Stimulated activated CD4-positive, alpha-beta T cell treated with anti-CD3 and anti-CD28 coated beads, Interleukin-2, amount 100 ng/mL, for 4 hours (primary cell): Measurements from ENCODE around the gene ERI3.

Source experiments
- DNase-seq: peaks from one replicate; pipeline ENCODE4 v3.0.0-alpha.2; 2020; ENCODE audit warnings: low read depth

ERI3 gene

DNA sequence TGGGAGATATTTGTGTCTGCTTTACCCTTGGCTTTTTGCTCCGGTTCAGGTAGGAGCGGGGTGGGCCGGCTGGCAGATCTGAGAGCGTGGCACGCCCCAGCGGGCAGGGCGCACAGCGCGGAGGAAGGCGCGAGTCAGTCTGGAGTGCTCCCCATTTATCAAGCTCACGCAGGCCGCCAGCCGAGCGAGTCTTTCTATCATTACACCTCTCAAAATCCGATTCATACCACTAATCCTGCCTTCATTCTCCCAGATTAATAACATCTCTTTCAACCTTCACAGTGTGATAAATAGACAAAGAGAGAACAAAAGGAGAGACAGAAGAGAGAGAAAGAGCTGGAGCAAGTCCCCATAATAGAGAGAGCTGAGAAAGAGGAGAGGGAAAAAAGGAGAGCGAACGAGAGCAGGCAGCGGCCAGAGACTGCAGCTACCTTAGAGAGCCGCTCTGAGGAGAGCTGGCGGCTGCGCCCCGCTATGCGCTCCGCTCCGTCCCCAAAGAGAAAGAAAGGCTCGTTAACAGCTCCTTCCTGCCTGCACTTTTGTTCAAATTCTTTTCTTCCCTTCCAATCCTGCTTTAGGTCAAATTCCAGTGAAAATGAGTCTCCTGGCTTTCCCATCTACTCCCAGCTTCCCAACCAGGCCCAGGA, 93.8 kb downstream of the ERI3 start:
- DNase-seq: no peak

DNA sequence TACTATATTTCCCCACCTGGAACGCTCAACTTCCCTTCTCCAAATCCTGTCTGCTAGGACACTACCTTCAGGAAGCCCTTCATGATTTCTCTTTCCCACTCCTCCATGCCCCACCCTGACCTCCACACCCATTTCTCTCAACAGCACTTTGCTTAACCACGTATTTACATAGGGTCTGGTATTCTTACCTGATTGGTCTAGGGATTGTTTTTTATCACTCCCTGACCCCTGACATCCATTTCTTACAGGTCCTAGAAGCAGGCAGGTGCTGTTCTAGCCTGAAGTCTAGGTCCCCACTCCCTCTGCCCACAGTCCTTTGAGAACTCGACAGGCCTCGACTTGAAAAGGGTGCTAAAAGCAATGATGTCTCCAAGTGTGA, 94.3 kb downstream of the ERI3 start:
- DNase-seq: no peak

DNA sequence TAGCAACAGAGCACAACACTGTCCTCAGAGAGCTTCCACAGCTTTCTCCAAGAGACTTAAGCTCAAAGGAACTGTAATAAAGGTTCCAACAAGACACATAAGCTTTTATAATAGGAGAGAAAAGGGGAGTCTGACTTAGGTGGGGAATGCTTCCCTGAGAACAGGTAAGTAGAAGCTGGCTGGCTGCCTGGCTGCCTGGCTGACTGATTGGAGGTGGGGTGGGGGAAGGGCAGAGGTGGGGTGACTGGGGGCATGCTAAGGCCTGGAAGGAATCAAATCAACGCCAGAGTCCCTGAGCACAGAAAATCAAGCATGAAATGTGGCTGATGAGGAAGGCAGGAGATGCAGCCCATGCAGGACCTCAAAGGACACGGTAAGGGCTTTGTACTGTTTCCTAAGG, 96.0 kb downstream of the ERI3 start:
- DNase-seq: no peak

DNA sequence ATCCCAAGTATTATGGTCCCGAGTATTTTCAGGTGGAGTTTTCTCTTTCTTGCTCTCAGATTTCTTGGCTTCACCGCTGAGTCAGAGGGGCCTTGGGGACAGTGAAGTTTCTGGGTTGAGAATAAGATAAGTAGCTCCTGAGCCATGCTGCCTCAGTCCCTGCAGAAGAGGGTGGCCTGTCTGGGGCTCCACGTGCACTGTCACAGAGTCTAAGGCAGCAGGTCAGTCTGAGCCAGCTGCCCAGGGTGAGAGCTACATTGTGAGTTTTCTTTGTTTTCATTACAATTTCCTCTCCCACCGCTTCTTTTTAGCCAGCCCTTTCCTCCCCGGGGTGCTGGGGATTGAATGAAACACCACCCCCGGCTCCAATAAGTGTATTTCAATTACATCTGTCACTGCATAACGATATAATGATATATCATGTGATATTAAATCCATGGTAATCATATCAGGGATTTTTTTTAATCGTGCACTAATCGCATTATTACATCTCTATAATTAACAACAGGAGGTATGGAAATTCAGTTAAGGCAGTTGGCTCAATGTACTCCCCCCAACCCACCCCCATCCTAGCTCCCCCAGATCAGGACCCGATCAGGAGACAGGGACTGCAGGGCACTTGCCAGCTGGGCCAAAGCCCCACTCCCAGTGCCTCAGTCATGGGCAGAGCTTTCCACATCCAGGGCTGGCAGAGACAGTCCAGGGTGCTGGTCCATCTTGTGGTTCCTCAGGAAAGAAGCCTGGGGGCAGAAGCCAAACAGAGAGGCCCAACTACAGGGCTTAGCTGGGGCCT, 98.1 kb downstream of the ERI3 start:
- no peak for DNase-seq

DNA sequence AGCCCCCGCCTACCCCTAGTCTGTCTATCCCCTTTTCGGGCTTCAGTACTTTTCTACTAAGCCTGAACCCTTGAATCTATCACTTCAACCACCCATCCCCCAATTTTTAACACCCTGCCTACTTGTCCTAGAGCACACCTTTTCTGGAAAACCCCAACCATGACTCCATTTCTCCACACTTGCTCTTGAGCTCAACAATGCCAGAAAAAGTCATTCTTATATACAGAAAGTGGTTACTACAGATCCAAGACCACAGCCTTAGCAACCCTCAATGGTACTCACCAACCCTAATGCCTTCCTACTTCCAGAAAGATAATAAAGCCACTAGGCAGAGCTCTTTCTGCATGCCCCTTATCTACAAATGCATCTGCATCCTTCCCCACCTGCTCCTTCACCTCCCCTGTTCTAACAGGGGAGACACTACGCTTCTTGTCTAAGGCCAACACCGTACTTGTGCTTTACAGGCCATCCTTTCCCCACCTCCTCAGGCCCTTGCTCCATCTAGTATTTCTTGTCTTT, 100.6 kb downstream of the ERI3 start:
- DNase-seq: no peak

DNA sequence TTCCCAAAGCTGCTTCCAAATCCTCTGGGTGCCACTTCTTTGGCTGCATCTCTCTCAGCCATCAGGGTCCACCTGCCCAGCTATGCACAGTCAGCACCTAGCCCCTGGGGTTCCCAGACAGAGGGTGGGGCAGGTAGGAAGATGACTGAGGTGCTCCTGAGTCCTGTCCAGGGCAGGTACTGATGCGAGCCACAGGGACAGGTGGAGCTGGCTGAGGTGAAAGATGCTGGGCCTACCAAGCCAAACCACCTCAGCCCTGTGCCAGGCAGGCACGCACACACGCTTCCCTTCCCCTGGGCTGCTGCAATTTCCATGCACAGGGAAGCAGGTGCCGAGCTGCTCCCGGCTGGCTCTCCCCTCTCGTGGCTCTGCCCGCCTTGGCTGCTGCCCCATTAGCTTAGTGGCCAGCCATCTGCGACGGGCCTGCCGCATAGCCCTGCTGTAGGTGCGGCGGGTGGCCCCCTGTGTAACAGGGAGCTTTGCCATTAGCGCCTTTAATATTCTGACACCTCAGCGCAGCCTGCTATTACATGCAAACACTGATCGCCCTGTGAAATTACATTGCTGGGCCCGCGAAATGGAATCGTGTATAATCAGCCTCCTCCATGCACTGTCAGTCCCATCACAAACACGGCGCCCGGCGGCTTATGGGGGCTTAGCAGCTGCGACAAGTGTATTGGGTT, 102.9 kb downstream of the ERI3 start:
- no peak for DNase-seq

DNA sequence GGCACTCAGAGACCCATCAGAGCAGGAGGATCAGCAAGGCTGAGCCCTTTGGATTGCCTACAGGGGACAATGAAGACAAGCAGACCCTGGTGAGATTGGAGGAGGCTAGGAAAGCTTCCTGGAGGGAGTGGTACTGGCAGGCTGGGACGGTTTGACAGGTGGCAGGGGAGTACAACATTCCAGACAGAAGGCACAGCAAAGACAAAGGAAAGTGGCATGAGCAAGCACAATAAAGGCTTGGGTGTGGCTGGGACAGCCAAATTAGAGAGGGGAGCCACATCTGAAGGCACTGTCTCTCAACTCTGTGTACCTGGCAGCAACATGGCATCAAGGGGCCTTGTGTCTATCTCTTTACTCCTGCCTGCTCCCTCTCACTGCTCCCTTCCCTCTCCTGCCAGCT, 103.6 kb downstream of the ERI3 start:
- no peak for DNase-seq

DNA sequence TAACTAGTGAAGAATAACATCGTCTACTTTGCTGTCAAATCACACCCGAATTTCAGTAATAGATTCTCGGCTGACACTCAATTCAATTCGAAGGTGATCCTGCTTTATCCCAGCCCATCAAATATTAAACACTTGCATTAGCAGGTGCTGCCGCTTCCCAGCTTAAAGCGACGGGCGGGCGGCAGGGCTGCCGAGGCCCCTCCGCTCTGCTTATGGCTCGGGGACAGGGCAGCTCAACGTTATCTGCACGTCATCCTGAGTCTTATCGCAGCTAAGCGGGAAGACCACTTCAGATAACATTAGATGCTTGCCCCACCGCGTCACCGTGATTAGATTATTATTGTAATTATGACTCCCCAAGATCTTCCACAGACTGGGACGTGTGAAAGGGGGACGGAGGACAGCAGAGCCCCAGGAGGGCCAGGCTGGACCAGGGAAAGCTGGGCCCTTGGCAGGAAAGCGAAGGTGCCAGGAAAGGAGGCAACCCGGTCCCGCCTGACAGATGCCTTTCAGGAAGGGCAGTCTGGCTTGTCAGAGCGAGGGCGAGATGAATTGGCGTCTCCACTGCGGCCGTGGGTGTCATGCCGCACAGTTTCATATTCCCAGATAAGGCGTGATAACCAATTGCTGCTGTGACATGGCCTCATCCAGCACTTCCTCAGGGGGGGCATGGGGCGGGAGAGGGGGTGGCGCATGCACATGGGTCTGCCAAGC, 104.8 kb downstream of the ERI3 start:
- DNase-seq: no peak

DNA sequence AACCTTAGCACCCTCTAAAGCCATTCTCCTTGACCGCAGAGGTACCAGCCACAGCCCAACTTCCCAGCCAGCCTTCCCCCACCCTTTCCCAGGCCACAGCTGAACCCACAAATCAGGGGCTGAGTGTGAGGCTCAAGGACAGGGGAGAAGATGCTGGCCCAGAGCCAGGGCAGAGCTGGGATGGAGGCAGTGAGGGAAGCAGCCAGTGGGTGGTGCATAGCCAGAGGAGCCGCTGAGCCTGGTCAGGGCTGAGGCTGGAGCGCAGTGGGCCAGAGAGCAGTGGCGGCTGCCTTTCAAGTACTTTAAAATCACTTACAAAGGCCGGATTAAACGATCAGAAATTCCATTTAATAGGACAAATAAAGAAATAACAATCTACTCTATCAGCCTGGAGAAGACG, 105.5 kb downstream of the ERI3 start:
- no peak for DNase-seq

DNA sequence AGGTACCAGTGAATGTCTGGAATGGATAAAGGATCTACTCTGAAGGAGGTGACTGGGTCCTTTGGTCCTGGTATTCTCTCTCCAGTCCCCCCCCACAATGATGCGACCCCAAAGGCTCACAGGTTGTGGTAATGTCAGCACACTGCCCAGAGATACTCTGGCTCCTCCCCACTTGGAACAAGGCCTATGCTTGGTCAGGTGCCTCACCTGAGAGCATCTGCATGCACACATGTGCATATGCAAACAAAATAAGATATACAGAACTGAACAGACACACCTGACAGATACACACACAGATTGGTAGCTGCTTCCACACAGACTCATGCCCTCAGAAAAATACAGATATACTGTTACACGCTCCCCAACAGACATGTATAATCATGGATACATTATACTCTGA, 108.3 kb downstream of the ERI3 start:
- no peak for DNase-seq

DNA sequence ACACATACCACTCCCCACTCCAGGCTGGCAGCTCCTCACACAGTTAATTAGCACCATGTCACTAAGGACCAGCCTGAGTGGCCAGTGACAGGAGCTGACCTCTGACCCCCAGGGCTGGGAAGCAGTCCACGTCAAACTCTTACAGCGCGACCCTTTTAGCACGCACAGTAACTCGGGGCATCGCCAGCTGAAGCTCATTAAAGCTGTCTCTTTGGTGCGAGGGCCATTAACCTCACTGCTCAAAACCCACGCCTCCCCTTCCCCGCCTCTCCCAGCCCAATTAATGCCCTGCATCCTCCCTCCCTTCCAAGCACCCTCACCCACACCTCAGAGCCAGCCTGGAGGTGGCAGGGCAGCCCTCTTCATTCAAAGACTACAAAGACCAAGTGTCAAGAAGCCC, 110.1 kb downstream of the ERI3 start:
- DNase-seq: no peak

DNA sequence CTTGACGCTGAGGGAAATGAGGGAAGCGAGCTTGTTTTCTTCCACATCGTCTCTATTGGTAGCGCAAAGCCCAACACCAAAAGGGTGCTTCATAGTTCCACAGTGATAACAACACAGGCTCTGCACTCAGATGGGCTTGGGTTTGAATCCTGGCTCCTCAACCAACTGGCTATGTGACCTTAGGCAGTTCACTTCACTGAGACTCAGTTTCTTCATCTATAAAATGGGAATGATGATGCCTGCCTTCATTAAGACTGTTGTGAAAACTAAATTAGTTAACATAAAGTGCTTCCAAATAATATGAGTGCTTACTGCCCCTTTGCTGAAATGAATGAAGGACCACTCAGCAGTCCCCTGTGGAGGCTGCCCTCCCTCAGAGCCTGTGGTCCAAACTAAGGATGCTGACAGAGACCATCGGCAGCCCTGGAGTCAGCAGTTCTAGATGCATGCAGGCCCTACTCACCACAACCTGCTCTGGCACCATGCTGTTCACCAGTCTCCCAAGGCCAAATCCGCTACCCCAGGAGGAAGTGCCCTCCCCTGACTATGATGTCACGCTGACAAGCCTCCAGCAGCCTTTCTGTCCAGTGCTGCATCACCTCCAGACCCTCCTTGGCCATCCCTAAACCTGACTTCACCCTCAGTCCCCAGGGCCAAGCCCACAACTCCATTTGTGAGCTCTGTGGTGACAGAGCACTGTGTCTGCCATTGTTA, 111.1 kb downstream of the ERI3 start:
- no peak for DNase-seq

DNA sequence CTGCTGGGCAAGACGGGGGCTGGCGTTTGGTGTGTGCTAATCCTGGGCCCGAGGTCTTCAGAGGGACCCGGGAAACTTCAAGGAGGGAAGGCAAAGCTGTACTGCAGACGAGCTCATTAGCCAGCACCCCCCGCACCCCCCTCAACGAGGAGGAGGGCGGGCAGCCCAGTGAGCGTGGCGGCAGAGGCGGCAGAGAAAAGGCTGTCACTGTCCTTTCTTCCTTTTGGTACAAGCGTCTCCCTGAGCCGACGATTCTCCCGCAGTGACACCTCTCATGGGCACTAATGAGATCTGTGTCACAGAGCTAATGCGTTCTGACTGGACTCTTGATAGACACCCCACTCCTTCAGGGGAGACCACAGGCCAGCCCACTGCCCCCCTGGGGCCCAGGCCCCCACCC, 112.3 kb downstream of the ERI3 start:
- DNase-seq: no peak

DNA sequence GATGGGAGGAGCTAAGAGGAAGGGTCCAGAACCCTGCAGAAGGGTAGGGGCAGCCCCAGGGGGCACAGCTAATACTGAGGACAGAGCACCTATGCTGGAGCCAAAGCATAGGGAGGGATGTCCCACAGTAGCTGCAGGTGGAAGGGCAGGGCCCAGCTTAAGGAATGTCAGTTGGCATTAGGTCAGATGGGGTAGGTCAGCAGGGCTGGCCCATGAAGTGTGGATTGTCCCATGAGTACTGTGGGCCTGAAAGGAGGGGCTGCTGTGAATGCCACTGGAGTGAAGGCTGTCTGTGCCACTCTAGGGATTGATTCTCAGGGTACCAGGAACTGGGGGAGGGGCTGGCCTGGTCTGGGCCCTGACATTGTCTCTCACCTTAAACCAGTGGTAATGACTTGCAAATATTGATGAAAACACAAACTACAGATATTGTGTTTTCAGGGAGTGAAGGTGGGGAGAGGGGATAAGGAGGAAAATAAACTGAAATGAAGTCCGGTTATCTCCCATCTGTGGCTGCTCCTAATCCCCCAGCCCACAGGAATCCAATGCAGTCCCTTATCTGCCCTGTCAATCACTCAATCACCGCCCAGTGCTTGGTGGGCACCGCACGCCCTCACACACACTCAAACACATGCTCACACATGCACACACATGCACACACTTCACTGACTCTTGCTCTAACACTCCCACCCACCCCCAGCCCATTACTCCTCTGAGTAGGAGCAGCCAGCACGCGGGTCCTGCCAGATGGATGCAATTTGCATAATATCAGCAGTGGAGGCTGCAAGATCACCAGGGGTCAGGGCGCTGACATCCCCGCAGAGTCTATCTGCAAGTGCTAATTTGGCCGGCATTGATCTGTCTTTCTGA, 114.0 kb downstream of the ERI3 start:
- no peak for DNase-seq

DNA sequence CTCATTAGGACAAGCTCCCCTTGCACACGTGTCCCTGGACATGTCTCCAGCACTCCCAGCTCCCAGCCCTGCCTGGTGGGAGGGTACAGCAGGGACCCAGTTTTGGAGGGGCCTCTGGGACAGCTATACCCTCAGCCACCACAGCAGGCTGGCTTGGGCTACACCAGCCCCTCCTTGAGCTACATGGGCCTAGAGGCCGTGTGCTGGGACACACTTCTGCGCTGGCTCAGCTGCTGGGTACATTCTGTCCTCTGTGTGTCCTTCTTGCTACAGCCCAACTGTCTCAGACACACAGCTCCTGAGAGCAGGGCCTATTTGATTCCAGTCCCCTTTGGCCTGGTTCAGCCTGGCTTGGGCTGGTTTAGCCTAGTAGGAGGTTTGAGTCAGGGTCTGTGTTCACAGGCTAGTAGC, 115.1 kb downstream of the ERI3 start:
- no peak for DNase-seq

DNA sequence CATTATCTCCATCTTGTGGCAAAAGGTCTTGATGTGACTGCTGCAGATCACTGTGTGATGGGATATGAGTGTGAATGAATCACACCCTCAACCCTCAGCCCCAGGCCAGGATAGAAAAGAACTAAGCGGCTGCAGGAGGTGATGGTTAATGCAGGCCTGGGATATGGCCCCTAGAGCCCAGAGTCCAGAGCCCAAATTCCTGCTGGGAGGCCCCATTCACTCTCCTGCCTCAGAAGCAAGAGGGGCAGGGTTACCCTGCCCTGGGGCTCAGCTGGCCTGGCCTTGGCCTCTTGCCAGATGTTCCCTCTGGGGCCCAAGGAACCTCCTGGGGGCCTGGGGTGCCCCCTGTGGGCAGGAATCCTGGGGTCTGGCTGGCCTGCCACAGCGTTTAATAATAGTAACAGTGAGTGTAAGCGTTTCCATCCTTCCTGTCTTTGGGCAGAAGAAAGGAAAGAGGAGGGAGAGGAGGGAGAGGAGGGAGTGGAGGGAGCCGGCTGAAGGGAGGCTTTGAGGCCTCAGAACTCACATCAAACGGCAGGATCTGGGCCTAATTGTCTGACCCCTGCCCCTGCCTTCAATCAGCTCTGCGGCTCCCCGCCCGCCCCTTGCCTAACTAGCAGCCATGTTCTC, 115.6 kb downstream of the ERI3 start:
- no peak for DNase-seq

DNA sequence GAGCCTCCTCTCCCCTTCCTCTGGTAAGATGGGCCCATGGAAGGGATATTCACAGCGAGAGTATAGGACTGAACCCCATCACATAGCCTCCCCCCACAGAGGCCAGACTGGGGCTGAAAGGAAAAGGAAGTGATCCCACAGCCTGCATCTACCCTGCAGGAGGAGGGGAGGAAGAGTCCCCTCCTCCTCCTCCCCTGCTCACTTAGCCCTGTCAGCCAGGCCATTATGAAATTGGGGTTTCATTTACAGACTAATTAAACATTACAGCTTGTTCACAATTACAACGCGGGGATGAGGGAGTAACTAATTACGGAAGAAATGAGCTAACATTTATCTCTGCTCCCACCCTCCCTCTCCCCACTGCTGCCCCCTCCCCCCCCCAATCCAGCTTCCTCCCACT, 116.4 kb downstream of the ERI3 start:
- no peak for DNase-seq

DNA sequence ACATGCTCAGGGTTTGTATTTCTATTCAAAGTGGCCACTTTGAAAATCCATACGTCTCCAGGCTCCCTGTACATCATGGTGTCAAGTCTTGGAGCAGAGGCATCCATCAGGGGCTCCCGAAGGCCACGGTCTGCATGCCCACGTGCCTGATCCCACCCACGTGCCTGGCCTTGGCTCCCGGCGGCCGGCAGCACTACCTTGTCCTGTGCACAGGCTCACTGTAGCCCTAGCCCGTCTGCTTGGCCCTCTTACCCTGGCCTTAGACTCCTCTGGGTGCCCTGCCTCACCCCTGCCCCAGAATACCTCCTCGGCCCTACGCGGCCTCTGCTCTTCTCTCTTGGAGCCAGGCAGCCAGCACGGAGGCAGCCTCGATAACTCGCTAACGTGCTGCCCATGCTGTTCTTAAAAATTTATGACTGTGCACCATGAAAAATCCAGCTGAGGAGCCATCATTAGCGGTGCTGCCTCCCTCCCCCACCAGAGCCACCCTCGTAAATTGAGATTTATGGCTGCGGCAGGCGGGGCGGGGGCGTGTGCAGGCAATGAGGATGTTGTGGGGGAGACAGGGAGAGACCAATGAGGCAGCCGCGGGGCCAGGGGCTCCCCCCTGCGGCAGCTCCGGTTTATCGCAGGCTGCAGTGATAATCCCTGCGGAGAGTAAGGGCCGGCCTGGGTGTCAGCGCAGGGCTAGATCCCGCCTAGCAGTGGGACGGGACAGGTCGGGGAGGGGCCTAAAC, 117.2 kb downstream of the ERI3 start:
- DNase-seq: peak; percentile 28

DNA sequence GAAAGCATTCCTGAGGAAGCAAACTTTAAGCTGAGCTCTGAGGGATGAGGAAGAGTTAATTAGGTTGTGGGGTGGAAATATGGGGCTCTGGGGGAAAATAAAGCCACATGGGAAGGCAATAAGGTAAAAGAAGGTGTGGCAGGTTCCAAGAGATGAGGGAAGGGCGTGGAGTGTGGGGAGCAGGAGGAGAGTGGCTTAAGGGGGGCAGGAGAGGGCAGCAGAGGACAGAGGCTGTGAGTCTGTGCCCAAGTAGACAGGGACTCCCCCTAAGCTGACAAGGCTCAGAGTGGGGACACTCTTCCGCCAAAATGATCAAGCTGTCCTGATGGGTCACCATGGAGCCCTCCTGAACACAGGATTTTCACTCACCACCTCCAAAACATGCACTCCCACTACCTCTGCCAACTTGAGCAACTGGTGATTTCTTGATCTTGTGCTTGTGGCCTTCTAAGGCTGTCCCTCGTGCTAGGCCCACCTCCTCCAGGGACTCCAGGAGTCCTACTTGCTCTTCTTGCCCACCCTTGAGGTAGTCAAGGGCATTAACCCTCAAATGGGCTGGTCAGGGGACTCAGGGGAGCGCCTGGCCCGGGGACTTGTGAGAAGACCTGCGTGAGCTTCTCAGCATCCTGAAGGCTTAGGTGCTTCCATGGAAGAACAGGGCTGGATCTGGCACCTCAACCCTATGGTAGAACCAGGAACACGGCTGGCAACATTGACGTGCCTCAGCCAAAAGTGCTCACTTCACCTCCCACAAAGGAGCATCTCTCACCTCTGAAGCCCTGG, 118.4 kb downstream of the ERI3 start:
- DNase-seq: no peak
